ENCODE measurements around the gene SEC24B. TPM values are rescaled to one million over a fixed set of nuclear protein-coding genes. Genes with fewer than 3 reads are reported as not detected.

SEC24B gene
- total RNA-seq, 4 donors from 2014 or later = 39.5 to 49.1 (median 42.6) TPM

DNA sequence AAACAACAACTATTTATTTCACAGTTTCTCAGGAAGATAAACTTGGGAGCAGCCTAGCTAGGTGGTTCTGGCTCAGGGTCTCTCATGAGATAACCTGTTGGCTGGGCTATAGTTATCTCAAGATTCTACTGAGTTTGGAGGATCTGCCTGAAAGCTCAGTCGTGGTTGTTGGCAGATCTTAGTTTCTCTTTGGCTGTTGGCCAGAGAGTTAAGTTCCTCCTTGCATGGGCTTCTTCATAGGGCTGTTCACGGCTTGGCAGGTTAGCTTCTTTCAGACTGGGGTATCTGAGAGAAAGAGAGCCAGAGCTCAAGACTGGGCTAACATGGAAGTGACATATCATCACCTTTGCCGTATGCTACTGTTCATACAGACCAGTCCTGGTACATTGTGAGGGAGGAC is 28.7 kb downstream of the SEC24B start:
- 34 to 44% methylated on average over 3 of the region's 3 CpGs for WGBS, 2 donors
- H3K36me3 ChIP-seq = peaks cover 13 to 20% of the 10 kb centered on the region in 2 donors
- H3K4me3 ChIP-seq (replicated peaks in 1 of 3) = no peak overlapping the region
- TF ChIP-seq, protein P1, sequence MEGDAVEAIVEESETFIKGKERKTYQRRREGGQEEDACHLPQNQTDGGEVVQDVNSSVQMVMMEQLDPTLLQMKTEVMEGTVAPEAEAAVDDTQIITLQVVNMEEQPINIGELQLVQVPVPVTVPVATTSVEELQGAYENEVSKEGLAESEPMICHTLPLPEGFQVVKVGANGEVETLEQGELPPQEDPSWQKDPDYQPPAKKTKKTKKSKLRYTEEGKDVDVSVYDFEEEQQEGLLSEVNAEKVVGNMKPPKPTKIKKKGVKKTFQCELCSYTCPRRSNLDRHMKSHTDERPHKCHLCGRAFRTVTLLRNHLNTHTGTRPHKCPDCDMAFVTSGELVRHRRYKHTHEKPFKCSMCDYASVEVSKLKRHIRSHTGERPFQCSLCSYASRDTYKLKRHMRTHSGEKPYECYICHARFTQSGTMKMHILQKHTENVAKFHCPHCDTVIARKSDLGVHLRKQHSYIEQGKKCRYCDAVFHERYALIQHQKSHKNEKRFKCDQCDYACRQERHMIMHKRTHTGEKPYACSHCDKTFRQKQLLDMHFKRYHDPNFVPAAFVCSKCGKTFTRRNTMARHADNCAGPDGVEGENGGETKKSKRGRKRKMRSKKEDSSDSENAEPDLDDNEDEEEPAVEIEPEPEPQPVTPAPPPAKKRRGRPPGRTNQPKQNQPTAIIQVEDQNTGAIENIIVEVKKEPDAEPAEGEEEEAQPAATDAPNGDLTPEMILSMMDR (IDR thresholded peaks at IDR 0.05) = no peak
- TF ChIP-seq POLR2A (IDR thresholded peaks at IDR 0.05) = no peak
- DNase-seq = peak; percentile 13 to 28
- intact Hi-C loops (cut with DNase I) = no loop called here
- no peaks in the 10 kb centered on the region for H3K27me3 ChIP-seq
- no peaks in the 10 kb centered on the region for H3K9me3 ChIP-seq
- no peaks in the 10 kb centered on the region for H3K4me1 ChIP-seq
- no peak overlapping the region for H3K27ac ChIP-seq

DNA sequence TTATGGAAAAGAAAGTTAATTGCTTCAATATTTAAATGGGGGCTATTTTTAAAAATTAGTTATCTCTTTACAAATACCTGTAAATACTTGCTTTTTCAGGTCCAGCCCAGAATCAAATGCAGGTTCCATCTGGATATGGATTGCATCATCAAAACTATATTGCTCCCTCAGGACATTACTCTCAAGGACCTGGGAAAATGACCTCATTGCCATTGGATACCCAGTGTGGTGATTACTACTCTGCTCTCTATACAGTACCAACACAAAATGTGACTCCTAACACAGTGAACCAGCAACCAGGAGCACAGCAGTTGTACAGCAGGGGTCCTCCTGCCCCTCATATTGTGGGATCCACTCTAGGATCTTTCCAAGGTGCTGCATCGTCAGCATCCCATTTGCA is 29.2 kb downstream of the SEC24B start:
- H3K27ac ChIP-seq = no peak overlapping the region

DNA sequence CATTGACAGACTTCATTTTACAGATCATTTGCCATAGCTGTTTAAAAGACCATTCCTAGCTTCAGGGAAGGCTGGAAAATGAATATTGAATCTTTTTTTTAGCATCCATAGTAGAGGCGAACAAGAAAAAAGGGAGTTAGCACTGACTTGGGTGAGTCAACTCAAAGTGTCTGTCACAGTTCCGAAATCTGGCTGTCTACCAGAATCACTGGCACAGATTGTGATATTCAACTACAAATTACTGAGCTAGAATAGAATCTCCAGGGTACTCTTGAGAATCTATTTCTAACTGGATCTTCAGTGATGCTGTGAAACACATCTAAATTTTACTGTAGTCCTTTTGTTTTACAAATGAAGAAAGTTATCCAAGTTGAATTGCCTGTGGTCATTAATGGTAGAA is 31.5 kb downstream of the SEC24B start:
- Histone ChIP-seq H3K4me3 (replicated peaks in 1 of 3) (no peak overlapping the region), H3K9me3 (no peaks in the 10 kb centered on the region), H3K36me3 (peaks cover 13 to 20% of the 10 kb centered on the region in 2 donors), H3K4me1 (peaks cover 5 to 9% of the 10 kb centered on the region in 2 donors), H3K27me3 (no peaks in the 10 kb centered on the region), H3K27ac (no peak overlapping the region)
- intact Hi-C loops (cut with DNase I) = no loop called here
- WGBS, 2 donors = 72 to 74% methylated on average over 2 of the region's 2 CpGs
- DNase-seq = peak; percentile 12 to 14
- TF ChIP-seq, protein P1 (IDR thresholded peaks at IDR 0.05) = no peak
- no peak for TF ChIP-seq POLR2A (IDR thresholded peaks at IDR 0.05)

More for the DNA sequence above, 29.2 kb downstream of the SEC24B start:
- Histone ChIP-seq H3K27me3 (no peaks in the 10 kb centered on the region), H3K36me3 (peaks cover 13 to 20% of the 10 kb centered on the region in 2 donors), H3K9me3 (no peaks in the 10 kb centered on the region), H3K4me1 (no peaks in the 10 kb centered on the region), H3K4me3 (replicated peaks in 1 of 3) (no peak overlapping the region)
- 100% methylated on average over 1 of the region's 1 CpG for WGBS, 2 donors
- DNase-seq = no peak
- TF ChIP-seq, protein P1 (IDR thresholded peaks at IDR 0.05) = no peak
- TF ChIP-seq POLR2A (IDR thresholded peaks at IDR 0.05) = no peak
- intact Hi-C loops (cut with DNase I) = no loop called here

DNA sequence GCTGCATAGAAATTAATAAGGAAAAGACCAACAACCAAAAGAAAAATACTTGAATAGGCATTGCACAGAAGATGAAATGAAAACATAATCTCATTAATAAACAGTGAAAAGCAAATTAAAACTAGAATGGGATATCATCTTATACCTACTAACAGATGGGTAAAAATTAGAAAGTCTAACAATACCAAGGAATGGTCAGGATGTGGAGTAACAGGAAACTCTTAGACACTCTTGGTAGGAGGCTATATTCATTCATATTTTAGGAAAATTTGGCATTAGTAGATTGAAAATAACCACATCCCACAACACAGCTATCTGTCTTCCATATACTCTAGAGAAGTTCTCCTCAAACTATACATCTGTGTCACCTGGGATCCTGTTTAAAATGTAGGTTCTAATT is 36.3 kb downstream of the SEC24B start:
- H3K27ac ChIP-seq = no peak overlapping the region
- no peaks in the 10 kb centered on the region for H3K36me3 ChIP-seq
- no peaks in the 10 kb centered on the region for H3K9me3 ChIP-seq
- peaks cover 5 to 20% of the 10 kb centered on the region in 2 donors for H3K4me1 ChIP-seq
- no peak overlapping the region for H3K4me3 ChIP-seq (replicated peaks in 1 of 3)
- no peaks in the 10 kb centered on the region for H3K27me3 ChIP-seq
- no peak for TF ChIP-seq POLR2A (IDR thresholded peaks at IDR 0.05)
- DNase-seq = no peak
- intact Hi-C loops (cut with DNase I) = no loop called here

DNA sequence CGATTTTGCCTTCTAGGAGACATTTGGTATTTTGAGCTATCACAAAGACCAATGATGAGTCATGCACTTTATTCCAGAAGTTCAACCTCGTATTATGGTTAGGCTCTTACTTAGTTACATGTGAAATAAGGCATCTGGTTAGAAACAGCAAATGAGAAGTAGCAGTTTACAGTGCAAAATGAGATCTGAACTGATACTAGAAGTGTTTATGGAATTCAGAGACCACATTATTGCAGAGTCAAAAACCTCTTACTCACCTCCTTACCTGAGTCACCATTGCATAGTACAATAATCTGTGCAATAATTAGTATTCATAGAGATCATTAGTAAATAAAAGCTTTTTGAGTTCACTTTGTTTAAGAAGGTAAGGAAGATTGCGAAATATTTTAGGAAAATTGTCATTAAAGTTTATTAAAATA is 38.7 kb downstream of the SEC24B start:
- 83 to 84% methylated on average over 3 of the region's 3 CpGs for WGBS, 2 donors
- Histone ChIP-seq H3K27ac (no peak overlapping the region), H3K4me1 (peaks cover 5 to 20% of the 10 kb centered on the region in 2 donors), H3K27me3 (no peaks in the 10 kb centered on the region), H3K36me3 (no peaks in the 10 kb centered on the region), H3K9me3 (no peaks in the 10 kb centered on the region), H3K4me3 (replicated peaks in 1 of 3) (no peak overlapping the region)
- TF ChIP-seq, protein P1 (IDR thresholded peaks at IDR 0.05) = no peak
- no peak for TF ChIP-seq POLR2A (IDR thresholded peaks at IDR 0.05)
- DNase-seq = no peak
- intact Hi-C loops (cut with DNase I) = no loop called here

DNA sequence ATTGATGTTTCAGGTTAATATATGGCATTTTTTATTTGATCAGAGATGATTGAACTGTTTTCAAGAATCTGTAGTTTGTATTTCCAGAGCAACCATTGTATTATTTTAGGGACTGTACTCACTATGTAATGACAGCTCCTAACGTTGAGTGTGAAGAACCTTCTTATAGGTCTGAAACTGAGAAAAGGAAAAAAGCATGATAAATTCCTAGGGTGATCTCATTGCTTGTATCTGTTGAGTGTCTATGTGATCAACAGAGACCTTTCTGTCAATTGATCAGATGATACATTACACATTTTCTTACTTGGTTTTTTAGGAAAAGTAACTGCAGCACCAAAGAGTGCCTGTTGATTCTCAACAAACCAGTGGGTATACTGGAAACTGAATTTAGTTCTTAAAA is 40.2 kb downstream of the SEC24B start:
- no peak overlapping the region for H3K4me3 ChIP-seq (replicated peaks in 1 of 3)
- WGBS, 2 donors = 66 to 68% methylated on average over 1 of the region's 1 CpG
- H3K27me3 ChIP-seq = no peaks in the 10 kb centered on the region
- TF ChIP-seq POLR2A (IDR thresholded peaks at IDR 0.05) = no peak
- TF ChIP-seq, protein P1 (IDR thresholded peaks at IDR 0.05) = no peak
- H3K36me3 ChIP-seq = no peaks in the 10 kb centered on the region
- no peak overlapping the region for H3K27ac ChIP-seq
- DNase-seq = no peak
- intact Hi-C loops (cut with DNase I) = no loop called here
- peaks cover 2 to 19% of the 10 kb centered on the region in 2 donors for H3K4me1 ChIP-seq
- no peaks in the 10 kb centered on the region for H3K9me3 ChIP-seq

Data from thyroid gland (tissue), 4 donors.